GM19463 (cell line): Measurements from ENCODE around the gene KIAA1671.

Experiments used
- ATAC-seq: cut with Tn5 transposase; IDR thresholded peaks from one replicate; pipeline ENCODE4 v1.9.1; 2021; ENCODE audit warnings: mild to moderate bottlenecking, moderate library complexity; ENCODE audit not compliant: unreplicated experiment

The KIAA1671 gene

GRCh38 chr22:25134451-25134850 is 181.9 kb downstream of the KIAA1671 start:
- no peak for ATAC-seq

GRCh38 chr22:25136953-25137576 is 184.5 kb downstream of the KIAA1671 start:
- no peak for ATAC-seq

GRCh38 chr22:25137577-25138525 is 185.3 kb downstream of the KIAA1671 start:
- no peak for ATAC-seq

- ATAC-seq = no peak
Observed at GRCh38 chr22:25139062-25139461, 186.5 kb downstream of the KIAA1671 start.

GRCh38 chr22:25142102-25142501 is 189.6 kb downstream of the KIAA1671 start:
- ATAC-seq = no peak

- no peak for ATAC-seq
Observed at GRCh38 chr22:25143156-25144076, 190.9 kb downstream of the KIAA1671 start.

- ATAC-seq = no peak
Observed at GRCh38 chr22:25144522-25144921, 192.0 kb downstream of the KIAA1671 start.

- no peak for ATAC-seq
Observed at GRCh38 chr22:25146307-25146706, 193.8 kb downstream of the KIAA1671 start.

- ATAC-seq = no peak
Observed at GRCh38 chr22:25146906-25147641, 194.6 kb downstream of the KIAA1671 start.

- ATAC-seq = no peak
Observed at GRCh38 chr22:25147642-25147928, 195.1 kb downstream of the KIAA1671 start.

- no peak for ATAC-seq
Observed at GRCh38 chr22:25148149-25148691, 195.7 kb downstream of the KIAA1671 start.

GRCh38 chr22:25149014-25149413 is 196.5 kb downstream of the KIAA1671 start:
- no peak for ATAC-seq

GRCh38 chr22:25153961-25154666 is 201.6 kb downstream of the KIAA1671 start:
- no peak for ATAC-seq

GRCh38 chr22:25154667-25154999 is 202.1 kb downstream of the KIAA1671 start:
- no peak for ATAC-seq

- no peak for ATAC-seq
Observed at GRCh38 chr22:25156736-25157135, 204.2 kb downstream of the KIAA1671 start.

GRCh38 chr22:25159028-25159427 is 206.5 kb downstream of the KIAA1671 start:
- ATAC-seq = no peak

GRCh38 chr22:25160120-25160996 is 207.8 kb downstream of the KIAA1671 start:
- ATAC-seq = no peak

GRCh38 chr22:25161017-25161915 is 208.8 kb downstream of the KIAA1671 start:
- no peak for ATAC-seq
